B cell (primary cell): ENCODE data around the gene FOXJ1. TPM values are rescaled to one million over a fixed set of nuclear protein-coding genes. Genes with fewer than 3 reads are reported as not detected.
A peak's percentile ranks its signal among the peaks of the same experiment; 100 is the strongest.

Experiments used
- ATAC-seq: fragments of 200-7000 bp; cut with Tn5 transposase; one replicate; pipeline ENCODE4 v1.10.0; 2021; ENCODE audit warnings: low read depth, mild to moderate bottlenecking, moderate number of reproducible peaks, moderate library complexity
- CTCF ChIA-PET: fragments of 350-600 bp; sonication (Branson Sonifier 250); formaldehyde crosslinking; loops from one replicate; lab custom pipeline; 2021; ENCODE audit warnings: antibody characterized with exemption, inconsistent platforms; lab: Charles Lee
- POLR2A ChIA-PET: fragments of 350-600 bp; sonication (Branson Sonifier 250); formaldehyde crosslinking; loops from one replicate; lab custom pipeline; 2021; ENCODE audit warnings: antibody characterized with exemption; lab: Charles Lee
- DNase-seq: peaks from one replicate; pipeline ENCODE4 v3.0.0; 2013
- H2AFZ ChIP-seq: 2 replicates; pipeline ENCODE4 v1.6.1; 2012; ENCODE audit warnings: mild to moderate bottlenecking, low read depth, low read length; ENCODE audit not compliant: insufficient read depth, poor library complexity, severe bottlenecking
- H3K27ac ChIP-seq, 2 donors: 1 replicate in 1 of 2; 2 replicates in 1 of 2; pipeline ENCODE4 v1.5.1; 2012 to 2013; ENCODE audit warnings: low read length in 2 of 2, mild to moderate bottlenecking in 2 of 2, moderate library complexity in 1 of 2
- H3K27me3 ChIP-seq, 4 experiments: fragments of 200-600 bp in 1 of 4; sonication (generic) in 1 of 4; replicated peaks in 1 of 4; 1 replicate in 2 of 4; 2 replicates in 2 of 4; pipeline versions ENCODE4 v1.6.1 to v1.7.0; 2013 to 2016; ENCODE audit warnings: low read length in 3 of 4, mild to moderate bottlenecking in 2 of 4, mixed read lengths in 1 of 4, moderate library complexity in 1 of 4; ENCODE audit not compliant: insufficient read depth in 4 of 4, control insufficient read depth in 3 of 4; ENCODE audit errors: control extremely low read depth in 1 of 4
- H3K36me3 ChIP-seq, 2 experiments: replicated peaks in 1 of 2; 1 replicate in 1 of 2; 2 replicates in 1 of 2; pipeline versions ENCODE4 v1.6.1 to v1.7.1; 2013; ENCODE audit warnings: low read length in 1 of 2; ENCODE audit not compliant: insufficient read depth in 2 of 2, control insufficient read depth in 1 of 2; ENCODE audit errors: control extremely low read depth in 1 of 2, extremely low read depth in 1 of 2
- H3K4me1 ChIP-seq, 2 donors: fragments of 200-600 bp in 1 of 2; sonication (generic) in 1 of 2; 1 replicate in 1 of 2; 2 replicates in 1 of 2; pipeline versions ENCODE4 v1.5.1 to v1.6.1; 2013 to 2017; ENCODE audit warnings: low read length in 2 of 2; ENCODE audit not compliant: control insufficient read depth in 2 of 2, insufficient read depth in 2 of 2
- H3K4me2 ChIP-seq: replicated peaks from 2 replicates; pipeline ENCODE3; 2012; ENCODE audit warnings: mild to moderate bottlenecking, low read depth, low read length; ENCODE audit not compliant: poor library complexity, severe bottlenecking
- H3K4me3 ChIP-seq, 5 experiments: fragments of 200-600 bp in 1 of 5; sonication (generic) in 1 of 5; 1 replicate in 3 of 5; 2 replicates in 2 of 5; pipeline versions ENCODE4 v1.5.1 to v1.7.0; 2011 to 2016; ENCODE audit warnings: low read length in 4 of 5, mild to moderate bottlenecking in 4 of 5, low read depth in 2 of 5, control low read depth in 1 of 5, moderate library complexity in 1 of 5; ENCODE audit not compliant: insufficient read depth in 1 of 5; ENCODE audit errors: control extremely low read depth in 1 of 5, extremely low read depth in 1 of 5
- H3K79me2 ChIP-seq: fragments of 200-600 bp; sonication (generic); one replicate; pipeline ENCODE4 v1.6.0; 2016; ENCODE audit warnings: low read length; ENCODE audit not compliant: control insufficient read depth, insufficient read depth
- H3K9ac ChIP-seq: fragments of 200-600 bp; sonication (generic); 2 replicates; pipeline ENCODE4 v1.6.1; 2017; ENCODE audit warnings: mild to moderate bottlenecking, low read length, moderate library complexity
- H3K9me3 ChIP-seq, 3 donors: one replicate each; pipeline versions ENCODE4 v1.6.1 to v1.7.1; 2013; ENCODE audit warnings: low read length in 2 of 3; ENCODE audit not compliant: control insufficient read depth in 2 of 3, insufficient read depth in 1 of 3; ENCODE audit errors: control extremely low read depth in 1 of 3
- H4K20me1 ChIP-seq: 2 replicates; pipeline ENCODE4 v1.6.0; 2012; ENCODE audit warnings: mild to moderate bottlenecking, low read length; ENCODE audit not compliant: insufficient read depth, control insufficient read depth, poor library complexity, severe bottlenecking
- H3K27ac Mint-ChIP-seq: one replicate; pipeline ENCODE4 v1.8.0; 2021; ENCODE audit warnings: mixed read lengths
- H3K27me3 Mint-ChIP-seq: one replicate; pipeline ENCODE4 v1.8.0; 2021; ENCODE audit warnings: mixed read lengths
- H3K4me1 Mint-ChIP-seq: one replicate; pipeline ENCODE4 v1.8.0; 2021; ENCODE audit warnings: mixed read lengths
- H3K4me3 Mint-ChIP-seq: one replicate; pipeline ENCODE4 v1.8.0; 2021; ENCODE audit warnings: mixed read lengths
- H3K9me3 Mint-ChIP-seq: one replicate; pipeline ENCODE4 v1.8.0; 2022; ENCODE audit warnings: mixed read lengths; ENCODE audit not compliant: insufficient read depth
- CTCF ChIP-seq: fragments of 200-600 bp; IDR thresholded peaks from one replicate; pipeline ENCODE4 v1.8.0; 2022; ENCODE audit warnings: antibody characterized with exemption, mild to moderate bottlenecking
- EZH2 ChIP-seq: IDR thresholded peaks from 2 replicates; pipeline ENCODE4 v1.6.1; 2012; ENCODE audit warnings: borderline replicate concordance, low read depth, mild to moderate bottlenecking, moderate library complexity, low read length; ENCODE audit not compliant: insufficient read depth, poor library complexity, severe bottlenecking
- WGBS: methylation state at CpG from one replicate; pipeline ENCODE4 v1.1.5; 2013; ENCODE audit warnings: missing lambda C conversion rate; ENCODE audit not compliant: insufficient coverage; 5-methylcytosine and 5-hydroxymethylcytosine counted together
- intact Hi-C: fragments of 100-400 bp; cut with micrococcal nuclease; formaldehyde crosslinking; loops from one replicate; pipeline ENCODE4 v1.10.0; 2022
- polyA plus RNA-seq: library from polyadenylated mRNA; depleted of rRNA; stranded (reverse); fragments of >200 nt; gene quantifications from 2 replicates; pipeline ENCODE4 v1.2.3, GENCODE V29; 2012
- total RNA-seq, 2 donors: library from RNA; stranded (reverse); fragments of 120-200 nt in 1 of 2; gene quantifications; 1 replicate in 1 of 2; 2 replicates in 1 of 2; pipeline versions ENCODE4 v1.2.3 to v1.2.4, GENCODE V29; 2013 to 2022

Gene FOXJ1
- total and polyA plus RNA-seq, 2 donors (not counting 1 experiment from before 2014, with no cell fraction given) = 0.20 to 1.0 TPM

- Mint-ChIP-seq H3K4me3 (peak overlapping the region; percentile 81), H3K4me1 (peaks cover 54% of the 10 kb centered on the region), H3K9me3 (no peaks in the 10 kb centered on the region), H3K27ac (peak overlapping the region; percentile 95), H3K27me3 (no peaks in the 10 kb centered on the region)
- H3K9ac ChIP-seq = peak overlapping the region; percentile 37
- peak overlapping the region; percentile 80 for H2AFZ ChIP-seq
- intact Hi-C loops = no loop called here
- POLR2A ChIA-PET = no interaction called here
- H4K20me1 ChIP-seq = no peaks in the 10 kb centered on the region
- H3K27ac ChIP-seq = peak overlapping the region; percentile 68 to 86
- WGBS = 94% methylated on average over 21 of the region's 22 CpGs
- no peaks in the 10 kb centered on the region for H3K9me3 ChIP-seq
- H3K4me3 ChIP-seq = peak overlapping the region in 3 of 5 experiments; percentile 34 to 38 (median 34)
- CTCF ChIA-PET = interaction anchor here (0.5 to 1.0 kb wide), 3 partner anchors 35 to 374 kb away, joined by 3 to 4 read pairs (median 4); no protein-coding TSS in a partner anchor
- TF ChIP-seq EZH2 = no peak
- TF ChIP-seq CTCF = no peak
- no peaks in the 10 kb centered on the region for H3K36me3 ChIP-seq
- ATAC-seq = no peak
- H3K4me2 ChIP-seq = peak overlapping the region; percentile 71
- DNase-seq = no peak
- H3K27me3 ChIP-seq = peaks cover 0 to 2% (median 1%) of the 10 kb centered on the region in 4 experiments
- peaks cover 44 to 59% of the 10 kb centered on the region in 2 donors for H3K4me1 ChIP-seq
- H3K79me2 ChIP-seq = no peaks in the 10 kb centered on the region
Observed at GRCh38 chr17:76146053-76146851, 5.2 kb upstream of the FOXJ1 start.
